CD14-positive monocyte (primary cell): ENCODE results near the gene GLCE. TPM values are rescaled to one million over a fixed set of nuclear protein-coding genes. Genes with fewer than 3 reads are reported as not detected.

Experiments
- DNase-seq, 3 donors: peaks; one replicate each; pipeline ENCODE4 v3.0.0-alpha.2; 2011 to 2022
- H2AFZ ChIP-seq: 2 replicates; pipeline ENCODE4 v1.6.0; 2012; ENCODE audit warnings: mild to moderate bottlenecking, low read depth, low read length, inconsistent platforms; ENCODE audit not compliant: insufficient read depth, poor library complexity, severe bottlenecking
- H3K27ac ChIP-seq, 2 donors: 1 replicate in 1 of 2; 2 replicates in 1 of 2; pipeline ENCODE4 v1.5.1; 2012 to 2013; ENCODE audit warnings: low read length in 2 of 2, control low read depth in 1 of 2, inconsistent platforms in 1 of 2, low read depth in 1 of 2, mild to moderate bottlenecking in 1 of 2
- H3K27me3 ChIP-seq, 2 donors: one replicate each; pipeline versions ENCODE4 v1.6.0 to v1.6.1; 2011 to 2013; ENCODE audit warnings: low read length in 2 of 2; ENCODE audit not compliant: control insufficient read depth in 2 of 2, insufficient read depth in 2 of 2
- H3K36me3 ChIP-seq, 2 donors: replicated peaks in 1 of 2; 1 replicate in 1 of 2; 2 replicates in 1 of 2; pipeline versions ENCODE4 v1.5.1 to v1.6.1; 2012 to 2013; ENCODE audit warnings: low read length in 2 of 2, control low read depth in 1 of 2, inconsistent platforms in 1 of 2, mild to moderate bottlenecking in 1 of 2; ENCODE audit not compliant: insufficient read depth in 2 of 2, control insufficient read depth in 1 of 2
- H3K4me1 ChIP-seq, 2 donors: 1 replicate in 1 of 2; 2 replicates in 1 of 2; pipeline versions ENCODE4 v1.5.1 to v1.6.1; 2012 to 2013; ENCODE audit warnings: low read length in 2 of 2, control low read depth in 1 of 2, inconsistent platforms in 1 of 2, mild to moderate bottlenecking in 1 of 2, moderate library complexity in 1 of 2; ENCODE audit not compliant: insufficient read depth in 2 of 2, control insufficient read depth in 1 of 2
- H3K4me2 ChIP-seq: replicated peaks from 2 replicates; pipeline ENCODE3; 2012; ENCODE audit warnings: low read length, moderate library complexity, mild to moderate bottlenecking; ENCODE audit not compliant: poor library complexity, severe bottlenecking; ENCODE audit errors: extremely low read depth
- H3K4me3 ChIP-seq, 3 experiments: fragments of 200-600 bp in 1 of 3; sonication (generic) in 1 of 3; replicated peaks in 1 of 3; 1 replicate in 2 of 3; 2 replicates in 1 of 3; pipeline ENCODE4 v1.5.1; 2011 to 2013; ENCODE audit warnings: low read length in 3 of 3, mild to moderate bottlenecking in 3 of 3, control low read depth in 2 of 3, low read depth in 2 of 3, inconsistent platforms in 1 of 3, moderate library complexity in 1 of 3
- H3K79me2 ChIP-seq: 2 replicates; pipeline ENCODE4 v1.6.0; 2012; ENCODE audit warnings: mild to moderate bottlenecking, control low read depth, inconsistent platforms, low read length, moderate library complexity; ENCODE audit not compliant: insufficient read depth
- H3K9ac ChIP-seq: 2 replicates; pipeline ENCODE4 v1.6.0; 2017; ENCODE audit warnings: low read length, mild to moderate bottlenecking; ENCODE audit not compliant: insufficient read depth, poor library complexity, severe bottlenecking
- H3K9me3 ChIP-seq, 2 donors: replicated peaks in 1 of 2; 1 replicate in 1 of 2; 2 replicates in 1 of 2; pipeline versions ENCODE4 v1.5.1 to v1.6.1; 2012 to 2013; ENCODE audit warnings: low read length in 2 of 2, control low read depth in 1 of 2; ENCODE audit not compliant: control insufficient read depth in 1 of 2, insufficient read depth in 1 of 2
- H4K20me1 ChIP-seq: 2 replicates; pipeline ENCODE4 v1.6.0; 2012; ENCODE audit warnings: mild to moderate bottlenecking, low read length, control low read depth, moderate library complexity; ENCODE audit not compliant: insufficient read depth
- H3K27ac Mint-ChIP-seq, 7 donors: one replicate each; pipeline ENCODE4 v1.8.0; 2020; ENCODE audit warnings: mild to moderate bottlenecking in 7 of 7, mixed read lengths in 7 of 7, moderate library complexity in 6 of 7, inconsistent platforms in 2 of 7
- H3K27me3 Mint-ChIP-seq, 3 donors: one replicate each; pipeline ENCODE4 v1.8.0; 2021 to 2022; ENCODE audit warnings: low read depth in 3 of 3, mild to moderate bottlenecking in 3 of 3, mixed read lengths in 3 of 3, moderate library complexity in 3 of 3, inconsistent platforms in 1 of 3
- H3K36me3 Mint-ChIP-seq, 2 donors: one replicate each; pipeline ENCODE4 v1.8.0; 2020; ENCODE audit warnings: mixed read lengths in 2 of 2, inconsistent platforms in 1 of 2, mild to moderate bottlenecking in 1 of 2
- H3K4me1 Mint-ChIP-seq: one replicate; pipeline ENCODE4 v1.8.0; 2020; ENCODE audit warnings: mild to moderate bottlenecking, mixed read lengths
- H3K4me3 Mint-ChIP-seq, 2 donors: one replicate each; pipeline ENCODE4 v1.8.0; 2020; ENCODE audit warnings: mild to moderate bottlenecking in 2 of 2, mixed read lengths in 2 of 2, moderate library complexity in 1 of 2
- H3K9me3 Mint-ChIP-seq, 7 donors: one replicate each; pipeline ENCODE4 v1.8.0; 2020 to 2022; ENCODE audit warnings: mixed read lengths in 7 of 7, mild to moderate bottlenecking in 6 of 7, moderate library complexity in 6 of 7, inconsistent platforms in 2 of 7
- CTCF ChIP-seq: fragments of 200-600 bp; IDR thresholded peaks from one replicate; pipeline ENCODE4 v1.8.0; 2022; ENCODE audit warnings: antibody characterized with exemption, mild to moderate bottlenecking
- WGBS: methylation state at CpG from one replicate; pipeline ENCODE4 v1.1.5; 2013; ENCODE audit warnings: missing lambda C conversion rate; ENCODE audit not compliant: insufficient coverage; 5-methylcytosine and 5-hydroxymethylcytosine counted together
- intact Hi-C, 2 donors: fragments of 100-400 bp; cut with micrococcal nuclease; formaldehyde crosslinking; loops; one replicate each; pipeline versions ENCODE4 v1.15.0 to v1.15.1; 2023
- polyA plus RNA-seq, 3 donors: library from polyadenylated mRNA; depleted of rRNA in 1 of 3; unstranded in 2 of 3; stranded (reverse) in 1 of 3; fragments of 300-500 nt in 2 of 3; fragments of >200 nt in 1 of 3; fragmentation: Illumina TruSeq in 2 of 3; gene quantifications; 1 replicate in 2 of 3; 2 replicates in 1 of 3; pipeline ENCODE4 v1.2.3, GENCODE V29; 2012 to 2021

GLCE gene
- polyA plus RNA-seq, 3 donors, result 11.0 to 24.3 (median 24.0) TPM

GRCh38 chr15:69119001-69119400 lies 41.4 kb upstream of the GLCE start:
- Histone ChIP-seq H4K20me1 (no peaks in the 10 kb centered on the region), H3K27ac (no peak overlapping the region), H3K79me2 (no peaks in the 10 kb centered on the region), H3K4me2 (no peak overlapping the region), H3K27me3 (no peaks in the 10 kb centered on the region), H3K4me3 (no peak overlapping the region), H3K9ac (no peak overlapping the region), H3K9me3 (no peaks in the 10 kb centered on the region), H3K36me3 (no peaks in the 10 kb centered on the region), H3K4me1 (no peaks in the 10 kb centered on the region), H2AFZ (no peak overlapping the region)
- WGBS, result 0% methylated on average over 1 of the region's 2 CpGs
- no peak for DNase-seq
- no peak overlapping the region for H3K4me3 Mint-ChIP-seq
- no peaks in the 10 kb centered on the region for H3K36me3 Mint-ChIP-seq
- no peaks in the 10 kb centered on the region for H3K9me3 Mint-ChIP-seq
- peaks cover 21% of the 10 kb centered on the region for H3K4me1 Mint-ChIP-seq
- intact Hi-C loops, result no loop called here
- peaks cover 5 to 13% (median 10%) of the 10 kb centered on the region in 3 donors for H3K27me3 Mint-ChIP-seq
- H3K27ac Mint-ChIP-seq, result no peak overlapping the region
- TF ChIP-seq CTCF, result no peak

- H3K9me3 Mint-ChIP-seq, result no peaks in the 10 kb centered on the region
- H3K27me3 Mint-ChIP-seq, result peaks cover 4 to 10% (median 7%) of the 10 kb centered on the region in 3 donors
- Histone ChIP-seq H3K9ac (no peak overlapping the region), H2AFZ (no peak overlapping the region), H3K79me2 (no peaks in the 10 kb centered on the region), H4K20me1 (no peaks in the 10 kb centered on the region), H3K27me3 (no peaks in the 10 kb centered on the region), H3K4me3 (no peak overlapping the region), H3K4me2 (no peak overlapping the region), H3K9me3 (no peaks in the 10 kb centered on the region), H3K36me3 (no peaks in the 10 kb centered on the region), H3K27ac (no peak overlapping the region), H3K4me1 (no peaks in the 10 kb centered on the region)
- peaks cover 15% of the 10 kb centered on the region for H3K4me1 Mint-ChIP-seq
- H3K36me3 Mint-ChIP-seq, result no peaks in the 10 kb centered on the region
- intact Hi-C loops, result no loop called here
- TF ChIP-seq CTCF, result no peak
- WGBS, result 100% methylated on average over 1 of the region's 5 CpGs
- no peak overlapping the region for H3K27ac Mint-ChIP-seq
- no peak for DNase-seq
- H3K4me3 Mint-ChIP-seq, result no peak overlapping the region
Measured at GRCh38 chr15:69119683-69120395, 40.6 kb upstream of the GLCE start.
